Fibroblast of mammary gland (primary cell): ENCODE data around the gene KBTBD3.

Source experiments
- DNase-seq: peaks from one replicate; pipeline ENCODE4 v3.0.0-alpha.2; 2010; ENCODE audit warnings: low read depth
- H3K4me3 ChIP-seq: 2 replicates; pipeline ENCODE4 v1.5.1; 2011; ENCODE audit warnings: low read depth, mild to moderate bottlenecking, low read length, moderate library complexity; ENCODE audit not compliant: control insufficient read depth
- CTCF ChIP-seq: conservative IDR thresholded peaks from 2 replicates; pipeline ENCODE4 v1.5.1; 2011; ENCODE audit warnings: low read depth, low read length, inconsistent platforms; ENCODE audit not compliant: control insufficient read depth, insufficient read depth

Gene KBTBD3

DNA sequence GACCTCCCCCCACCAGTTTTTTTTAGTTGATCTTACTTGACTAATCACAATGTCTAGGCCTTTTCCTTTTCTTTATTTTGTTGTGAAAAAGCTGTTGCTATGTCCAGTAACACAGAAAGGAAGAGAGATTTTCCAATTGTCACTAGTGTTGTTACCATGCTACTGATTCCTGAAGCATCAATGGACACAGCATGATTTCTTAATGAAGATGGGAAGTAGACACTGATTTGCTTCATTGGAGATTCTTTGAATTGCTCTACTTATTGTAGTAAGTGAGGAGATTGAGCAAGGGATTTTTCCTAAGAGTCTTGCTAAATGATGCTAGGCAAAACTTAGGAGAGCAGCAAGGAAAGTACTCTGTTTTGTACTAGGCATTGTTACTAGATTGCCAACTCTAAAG lies 4.9 kb upstream of the KBTBD3 start:
- no peak for TF ChIP-seq CTCF
- no peak for DNase-seq

DNA sequence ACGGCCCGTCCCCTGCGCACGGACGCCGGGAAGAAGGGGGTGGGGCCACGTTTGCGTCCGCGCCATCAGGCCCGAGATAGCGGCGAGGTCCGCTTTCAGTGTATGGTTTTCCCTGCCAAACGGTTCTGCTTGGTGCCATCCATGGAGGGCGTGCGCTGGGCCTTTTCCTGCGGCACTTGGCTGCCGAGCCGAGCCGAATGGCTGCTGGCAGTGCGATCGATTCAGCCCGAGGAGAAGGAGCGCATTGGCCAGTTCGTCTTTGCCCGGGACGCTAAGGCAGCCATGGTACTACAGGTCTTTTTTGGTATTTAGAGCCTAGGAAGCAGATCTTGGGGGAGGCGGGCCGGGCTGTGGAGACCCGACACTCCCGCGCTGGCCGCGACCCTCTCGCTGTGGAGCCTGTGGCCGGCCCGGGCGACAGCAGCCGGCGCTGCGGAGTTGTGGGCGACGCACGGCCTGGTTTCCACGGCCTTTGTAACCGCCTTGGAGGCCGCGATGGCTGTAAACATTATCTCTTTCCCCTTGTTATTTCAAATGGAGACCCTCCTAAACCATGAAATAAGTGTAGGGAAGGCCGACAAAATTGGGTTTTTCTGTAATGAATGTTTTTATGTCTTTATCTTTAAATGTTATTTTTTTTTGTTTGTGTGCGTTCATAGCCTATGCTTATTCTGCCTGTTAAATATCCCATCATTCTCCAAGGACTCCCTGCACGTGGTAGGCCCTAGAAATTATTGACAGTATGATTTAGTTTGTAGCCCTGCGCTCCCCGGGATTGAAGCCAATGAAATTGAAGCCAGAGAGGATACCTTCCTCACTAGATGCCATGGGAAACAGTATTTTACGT lies 685 bp upstream of the KBTBD3 start, which contains the start of gene AASDHPPT:
AASDHPPT (plus strand) TSS at position 54 of the 847 bp plus-strand sequence; CDS start at position 103, 49 bp downstream.
- peak; percentile 54 for DNase-seq
- H3K4me3 ChIP-seq = peak within 1 kb of the TSS; percentile 98
- TF ChIP-seq CTCF = no peak

More for the DNA sequence above, 4.9 kb upstream of the KBTBD3 start:
- H3K4me3 ChIP-seq = no peak overlapping the region

GRCh38 chr11:106076171-106076918 lies 802 bp downstream of the KBTBD3 start:
- no peak for TF ChIP-seq CTCF
- H3K4me3 ChIP-seq = peak overlapping the region; percentile 98
- DNase-seq = no peak

DNA sequence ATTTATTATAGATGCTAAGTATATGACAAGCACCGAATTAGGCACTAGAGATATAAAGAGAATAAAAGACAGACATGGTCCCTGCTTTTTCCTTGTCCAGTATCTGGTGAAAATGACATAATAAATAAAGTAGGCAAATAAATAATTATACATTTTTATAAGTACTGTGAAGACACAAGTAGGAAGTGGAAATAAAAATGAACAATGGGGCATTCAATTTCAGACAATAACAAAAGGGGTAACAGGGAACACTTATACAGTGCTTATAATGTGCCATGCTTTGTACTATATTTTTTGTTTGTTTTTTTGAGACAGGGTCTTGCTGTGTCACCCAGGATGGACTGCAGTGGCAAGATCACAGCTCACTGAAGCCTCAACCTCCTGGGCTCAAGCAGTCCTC lies 4.3 kb downstream of the KBTBD3 start:
- TF ChIP-seq CTCF = no peak
- no peak for DNase-seq
- no peak overlapping the region for H3K4me3 ChIP-seq

GRCh38 chr11:106070606-106071005 lies 6.5 kb downstream of the KBTBD3 start:
- H3K4me3 ChIP-seq = no peak overlapping the region
- DNase-seq = peak; percentile 23
- no peak for TF ChIP-seq CTCF

GRCh38 chr11:106063009-106063408 lies 14.1 kb downstream of the KBTBD3 start:
- no peak for DNase-seq
- TF ChIP-seq CTCF = no peak
- no peak overlapping the region for H3K4me3 ChIP-seq
